Eye (tissue), 1 donor: Measurements from ENCODE around the gene APCDD1L.
"Not testable (repeated sequence)": the region's sequence is repeated elsewhere in the genome, so short reads cannot be mapped to it uniquely, and the experiment has no call there.

ENCODE experiments used
- DNase-seq: peaks from one replicate; pipeline ENCODE4 v3.0.0-alpha.2; 2015

The APCDD1L gene

GRCh38 chr20:58544891-58545290 is 29.7 kb upstream of the APCDD1L start:
- no peak for DNase-seq

- peak; percentile 85 for DNase-seq
Measured at GRCh38 chr20:58544286-58544685, 29.1 kb upstream of the APCDD1L start.

DNA sequence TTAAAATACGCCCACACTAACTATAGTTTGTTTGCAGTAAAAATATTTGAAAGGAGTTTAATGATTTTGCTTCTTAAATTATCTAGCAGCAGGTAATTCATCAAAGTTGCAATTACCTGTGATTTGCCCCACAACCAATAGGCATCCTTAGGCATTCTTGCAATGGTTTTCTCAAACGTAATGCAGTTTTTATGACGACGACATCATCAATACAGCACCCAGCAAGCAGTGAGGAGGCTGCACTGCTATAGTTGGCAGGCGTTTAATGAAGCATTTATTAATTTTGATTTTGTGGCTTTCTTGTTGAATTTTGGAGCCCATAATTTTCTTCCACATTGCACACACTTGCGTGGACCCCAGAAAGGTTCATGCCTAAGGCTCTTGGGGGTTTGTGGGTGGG is 28.1 kb upstream of the APCDD1L start:
- DNase-seq, result no peak

GRCh38 chr20:58542411-58543095 is 27.4 kb upstream of the APCDD1L start:
- peak; percentile 54 for DNase-seq

GRCh38 chr20:58542034-58542410 is 26.8 kb upstream of the APCDD1L start:
- DNase-seq, result not testable (repeated sequence)

GRCh38 chr20:58538752-58539151 is 23.6 kb upstream of the APCDD1L start:
- DNase-seq, result no peak

GRCh38 chr20:58537831-58538230 is 22.6 kb upstream of the APCDD1L start:
- no peak for DNase-seq

DNA sequence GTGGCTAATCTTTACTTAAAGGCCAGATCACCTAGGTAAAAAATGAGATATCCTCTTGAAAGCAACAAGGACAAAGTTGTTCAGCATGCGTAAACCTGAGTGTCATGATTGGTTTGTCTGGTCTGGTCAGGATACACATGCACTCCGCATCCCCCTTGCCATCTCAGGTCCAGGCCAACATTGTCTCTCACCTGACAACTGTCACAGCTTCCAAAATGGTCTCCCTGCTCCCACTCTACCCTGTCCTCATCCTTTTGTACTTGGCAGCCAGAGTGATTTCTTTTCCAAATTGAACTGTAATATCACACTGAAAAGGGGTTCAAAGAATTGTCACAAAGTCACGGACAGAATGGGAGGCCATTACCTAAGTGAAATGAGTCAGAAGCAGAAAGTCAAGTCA is 21.1 kb upstream of the APCDD1L start:
- no peak for DNase-seq

- no peak for DNase-seq
Measured at GRCh38 chr20:58531657-58532056, 16.5 kb upstream of the APCDD1L start.

- DNase-seq, result no peak
Measured at GRCh38 chr20:58531063-58531462, 15.9 kb upstream of the APCDD1L start.

DNA sequence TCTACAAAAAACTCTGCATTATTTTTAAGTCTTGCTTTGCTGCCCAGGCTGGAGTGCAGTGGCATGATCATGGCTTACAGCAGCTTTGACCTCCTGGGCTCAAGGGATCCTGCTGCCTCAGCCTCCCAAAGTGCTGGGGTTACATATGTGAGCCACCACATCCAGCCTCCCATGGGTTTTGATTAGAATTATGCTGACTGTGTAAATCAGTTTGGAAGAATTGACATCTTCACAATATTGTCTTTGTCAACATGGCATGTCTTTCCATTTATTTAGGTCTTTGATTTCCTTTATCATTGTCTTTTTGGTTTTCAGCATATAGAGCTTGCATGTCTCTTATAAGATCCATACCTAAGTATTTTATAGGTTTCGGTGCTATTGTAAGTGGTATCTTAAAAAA is 13.2 kb upstream of the APCDD1L start:
- no peak for DNase-seq

- no peak for DNase-seq
Measured at GRCh38 chr20:58526411-58526810, 11.2 kb upstream of the APCDD1L start.

DNA sequence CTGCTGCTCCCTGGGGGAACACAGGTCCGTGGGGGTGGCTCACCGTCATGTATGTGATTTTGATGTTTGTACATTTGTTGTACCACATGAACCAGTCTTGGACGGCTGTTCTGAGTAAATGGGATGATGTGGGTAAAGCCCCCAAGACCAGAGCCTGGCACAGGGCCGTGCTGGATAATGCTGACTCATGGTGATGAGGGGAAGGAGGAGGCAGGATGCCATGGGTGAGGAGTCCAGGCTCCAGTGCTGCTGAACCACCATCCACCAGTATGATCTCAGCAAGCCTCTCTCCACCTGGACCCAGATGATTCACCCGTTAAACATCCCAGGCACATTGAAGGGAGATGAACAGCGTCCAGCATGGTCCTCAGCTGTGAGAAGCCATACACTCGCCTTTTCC is 9.6 kb upstream of the APCDD1L start:
- DNase-seq, result no peak

GRCh38 chr20:58523971-58524315 is 8.7 kb upstream of the APCDD1L start:
- DNase-seq, result no peak

DNA sequence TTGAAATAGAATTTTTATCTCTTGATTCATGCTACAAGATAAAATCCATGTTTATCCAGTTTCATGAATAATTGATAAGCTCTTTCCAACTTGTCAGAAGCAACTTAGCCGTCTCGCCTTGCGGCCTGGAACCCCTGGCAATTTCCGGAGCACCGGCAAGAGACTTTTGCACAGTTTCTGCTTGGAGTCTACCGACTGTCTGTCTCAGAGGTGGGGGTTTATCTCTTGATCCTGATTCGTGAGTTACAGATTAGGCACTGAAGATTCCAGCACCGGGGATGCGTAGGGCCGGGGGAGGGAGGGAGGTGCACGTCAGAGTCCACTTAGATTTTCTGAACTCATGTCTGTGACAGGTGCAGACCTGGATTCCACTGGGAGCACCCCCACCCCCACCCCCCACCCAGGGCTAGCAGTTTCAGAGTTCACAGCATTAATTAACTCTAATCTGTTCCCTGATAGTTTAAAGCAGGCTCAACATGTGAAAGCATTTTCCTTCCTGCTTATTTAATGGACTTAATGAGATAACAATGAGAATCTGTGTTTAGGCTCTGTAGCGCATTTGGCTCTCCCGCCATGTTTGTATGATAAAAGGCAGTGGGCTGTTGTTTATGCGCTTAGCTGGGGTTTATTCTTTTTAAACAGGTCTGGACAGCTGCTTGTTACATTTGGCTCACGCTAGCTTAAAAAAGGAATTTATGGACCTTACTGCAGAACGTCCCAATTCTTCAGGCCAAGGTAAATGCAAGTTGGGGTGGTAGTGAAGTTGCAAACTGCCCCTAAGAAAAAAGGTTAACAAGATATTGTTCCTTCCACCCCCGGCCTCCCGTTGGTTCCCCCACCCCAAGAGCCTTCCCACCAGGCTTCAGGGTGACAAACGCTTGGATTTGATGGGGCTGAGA is 8.1 kb upstream of the APCDD1L start:
- peak; percentile 55 for DNase-seq

GRCh38 chr20:58522666-58523065 is 7.5 kb upstream of the APCDD1L start:
- no peak for DNase-seq

DNA sequence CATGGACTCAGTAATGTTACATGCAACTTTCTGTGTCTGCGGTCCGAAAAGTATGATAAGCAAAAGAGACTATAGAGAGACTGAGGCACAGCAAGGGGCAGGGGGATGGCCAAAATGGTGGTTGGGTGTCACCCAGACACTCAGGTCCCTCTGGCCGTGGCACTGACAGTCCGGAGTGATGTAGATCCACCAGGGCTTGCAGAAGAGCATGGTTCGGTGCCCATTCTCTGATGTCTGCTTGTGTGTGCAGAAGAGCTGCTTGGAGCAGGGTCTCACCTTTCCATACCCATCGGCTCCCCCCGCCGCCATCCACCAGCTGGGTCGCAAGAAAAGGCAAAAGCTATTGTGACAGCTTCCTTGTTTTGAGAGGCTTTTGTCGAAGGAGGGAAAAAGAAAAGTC is 6.6 kb upstream of the APCDD1L start:
- DNase-seq, result no peak

GRCh38 chr20:58519940-58520712 is 4.9 kb upstream of the APCDD1L start:
- no peak for DNase-seq

DNA sequence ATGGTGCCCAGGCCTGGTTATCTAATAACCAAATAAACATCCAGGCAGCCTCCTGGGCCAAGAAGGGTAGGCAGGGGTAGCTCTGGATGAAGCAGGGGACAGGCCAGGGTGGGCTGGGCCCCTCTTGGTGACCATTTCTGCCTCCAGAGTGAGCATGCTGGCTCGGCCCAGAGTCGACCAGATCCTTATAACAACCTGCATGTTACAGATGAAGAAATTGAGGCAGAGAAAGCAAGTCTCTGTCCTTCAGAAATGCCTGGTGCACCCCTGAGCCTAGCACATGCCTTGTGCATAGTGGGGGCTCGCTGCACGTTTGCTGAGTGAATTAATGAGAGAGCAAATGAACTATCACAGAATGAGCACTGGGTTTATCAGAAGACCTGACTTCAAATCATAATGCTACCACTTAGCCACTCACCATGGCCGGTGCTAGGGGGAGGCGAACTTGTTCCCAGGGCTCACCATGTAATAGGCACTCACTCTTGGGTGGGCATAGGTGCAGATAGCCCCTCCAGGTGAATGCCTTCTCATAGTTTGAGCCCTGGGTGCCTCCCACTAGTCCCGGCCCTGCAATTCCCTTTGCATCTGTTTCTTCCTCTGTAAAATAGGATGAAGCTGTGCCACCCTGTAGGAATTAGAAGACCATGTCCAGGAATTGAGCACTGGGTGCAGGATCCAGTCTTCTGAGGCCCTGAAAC is 3.8 kb upstream of the APCDD1L start:
- no peak for DNase-seq

DNA sequence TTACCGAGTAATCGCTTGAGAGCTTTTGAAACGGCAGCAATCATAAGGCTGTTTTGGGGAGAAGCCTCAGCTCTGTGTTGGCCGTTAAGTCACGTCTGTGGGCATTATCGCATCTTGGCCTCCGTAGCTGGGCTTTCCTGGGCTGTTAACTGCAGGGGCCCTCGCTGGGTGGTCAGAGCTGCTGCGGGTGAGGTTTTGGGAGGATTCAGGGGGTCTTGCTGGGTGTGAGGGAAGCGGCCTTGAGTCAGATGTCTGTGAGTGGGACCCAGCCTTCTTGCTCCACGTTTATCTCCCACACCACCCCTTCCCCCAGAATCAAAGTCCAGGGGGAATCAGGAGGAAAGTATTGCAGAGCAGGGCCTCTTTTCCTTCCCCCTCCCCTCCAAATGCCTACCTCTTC is 3.2 kb upstream of the APCDD1L start:
- DNase-seq, result no peak

- peak; percentile 55 for DNase-seq
Measured at GRCh38 chr20:58514321-58515232, 622 bp downstream of the APCDD1L start.
